Osteoblast (primary cell): ENCODE data around the gene DYNLRB1. TPM values are rescaled to one million over a fixed set of nuclear protein-coding genes. Genes with fewer than 3 reads are reported as not detected.
A peak's percentile ranks its signal among the peaks of the same experiment; 100 is the strongest.

Experiments
- DNase-seq: peaks from one replicate; pipeline ENCODE4 v3.0.0; 2011; ENCODE audit warnings: low spot score, mixed read lengths; ENCODE audit not compliant: insufficient read length; ENCODE audit errors: missing footprints
- H2AFZ ChIP-seq: 2 replicates; pipeline ENCODE4 v1.6.0; 2011; ENCODE audit warnings: mild to moderate bottlenecking, low read length
- H3K27ac ChIP-seq: 2 replicates; pipeline ENCODE4 v1.5.1; 2011; ENCODE audit warnings: mild to moderate bottlenecking, low read depth, low read length, moderate library complexity
- H3K27me3 ChIP-seq: 2 replicates; pipeline ENCODE4 v1.6.0; 2012; ENCODE audit warnings: mild to moderate bottlenecking, control low read depth, inconsistent platforms, low read length, moderate library complexity; ENCODE audit not compliant: insufficient read depth
- H3K36me3 ChIP-seq: 2 replicates; pipeline ENCODE4 v1.5.1; 2011; ENCODE audit warnings: mild to moderate bottlenecking, low read length, control low read depth, moderate library complexity; ENCODE audit not compliant: insufficient read depth
- H3K4me1 ChIP-seq: 2 replicates; pipeline ENCODE4 v1.5.1; 2011; ENCODE audit warnings: mild to moderate bottlenecking, low read length, control low read depth, moderate library complexity; ENCODE audit not compliant: insufficient read depth
- H3K4me2 ChIP-seq: 2 replicates; pipeline ENCODE4 v1.6.0; 2011; ENCODE audit warnings: mild to moderate bottlenecking, low read length; ENCODE audit not compliant: insufficient read depth
- H3K4me3 ChIP-seq: fragments of 200-600 bp; sonication (generic); 3 replicates; pipeline ENCODE4 v1.5.1; 2012; ENCODE audit warnings: mild to moderate bottlenecking, low read length, inconsistent platforms; ENCODE audit not compliant: insufficient read depth
- H3K79me2 ChIP-seq: 2 replicates; pipeline ENCODE4 v1.6.0; 2012; ENCODE audit warnings: mild to moderate bottlenecking, low read length, control low read depth, inconsistent platforms; ENCODE audit not compliant: insufficient read depth
- H3K9me3 ChIP-seq: 2 replicates; pipeline ENCODE4 v1.5.1; 2011; ENCODE audit warnings: low read depth, low read length, control low read depth
- H4K20me1 ChIP-seq: 2 replicates; pipeline ENCODE4 v1.6.0; 2012; ENCODE audit warnings: mild to moderate bottlenecking, low read length, control low read depth; ENCODE audit not compliant: insufficient read depth
- total RNA-seq: library from RNA; depleted of rRNA; stranded (reverse); fragments of >200 nt; gene quantifications from 2 replicates; pipeline ENCODE4 v1.2.3, GENCODE V29; 2012
- TF ChIP-seq, protein P1 (sequence below): IDR thresholded peaks from 2 replicates; pipeline ENCODE4 v1.5.1; 2011; ENCODE audit warnings: mild to moderate bottlenecking, low read depth, low read length, moderate library complexity; ENCODE audit errors: extremely low read depth

DYNLRB1 gene
- total RNA-seq, 1 donor = 51.0 TPM

DNA sequence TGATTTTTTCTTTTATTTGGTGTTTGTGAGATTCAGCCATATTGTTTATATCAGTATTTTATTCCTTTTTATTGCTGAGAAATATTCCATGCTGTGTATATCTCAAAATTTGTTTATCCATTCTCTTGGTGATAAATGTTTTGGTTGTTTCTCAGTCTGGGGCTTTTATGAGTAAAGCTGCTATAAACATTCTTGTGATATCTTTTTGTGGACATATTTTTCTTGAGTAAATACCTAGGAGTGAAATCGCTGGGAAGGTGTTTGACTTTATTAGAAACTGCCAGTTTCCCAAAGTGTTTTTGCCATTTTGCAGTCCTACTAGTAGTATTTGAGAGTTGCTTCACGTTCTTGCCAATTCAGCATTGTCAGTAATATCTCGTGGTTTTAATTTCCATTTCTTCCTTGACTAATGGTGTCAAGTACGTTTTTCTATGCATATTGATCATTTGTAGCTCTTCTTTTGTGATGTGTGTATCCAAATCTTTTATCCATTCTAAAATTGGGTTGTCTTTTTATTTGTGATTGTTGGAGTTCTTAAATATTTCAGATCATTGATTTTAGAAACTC, 31.1 kb upstream of the DYNLRB1 start:
- no peaks in the 10 kb centered on the region for H3K4me1 ChIP-seq
- TF ChIP-seq, protein P1, sequence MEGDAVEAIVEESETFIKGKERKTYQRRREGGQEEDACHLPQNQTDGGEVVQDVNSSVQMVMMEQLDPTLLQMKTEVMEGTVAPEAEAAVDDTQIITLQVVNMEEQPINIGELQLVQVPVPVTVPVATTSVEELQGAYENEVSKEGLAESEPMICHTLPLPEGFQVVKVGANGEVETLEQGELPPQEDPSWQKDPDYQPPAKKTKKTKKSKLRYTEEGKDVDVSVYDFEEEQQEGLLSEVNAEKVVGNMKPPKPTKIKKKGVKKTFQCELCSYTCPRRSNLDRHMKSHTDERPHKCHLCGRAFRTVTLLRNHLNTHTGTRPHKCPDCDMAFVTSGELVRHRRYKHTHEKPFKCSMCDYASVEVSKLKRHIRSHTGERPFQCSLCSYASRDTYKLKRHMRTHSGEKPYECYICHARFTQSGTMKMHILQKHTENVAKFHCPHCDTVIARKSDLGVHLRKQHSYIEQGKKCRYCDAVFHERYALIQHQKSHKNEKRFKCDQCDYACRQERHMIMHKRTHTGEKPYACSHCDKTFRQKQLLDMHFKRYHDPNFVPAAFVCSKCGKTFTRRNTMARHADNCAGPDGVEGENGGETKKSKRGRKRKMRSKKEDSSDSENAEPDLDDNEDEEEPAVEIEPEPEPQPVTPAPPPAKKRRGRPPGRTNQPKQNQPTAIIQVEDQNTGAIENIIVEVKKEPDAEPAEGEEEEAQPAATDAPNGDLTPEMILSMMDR = no peak
- peaks cover 75% of the 10 kb centered on the region for H3K36me3 ChIP-seq
- no peaks in the 10 kb centered on the region for H3K27me3 ChIP-seq
- H3K9me3 ChIP-seq = no peaks in the 10 kb centered on the region
- no peak overlapping the region for H3K27ac ChIP-seq
- no peak for DNase-seq
- H2AFZ ChIP-seq = no peak overlapping the region
- no peak overlapping the region for H3K4me2 ChIP-seq
- H3K4me3 ChIP-seq = no peak overlapping the region
- H4K20me1 ChIP-seq = peaks cover 4% of the 10 kb centered on the region
- H3K79me2 ChIP-seq = peaks cover 17% of the 10 kb centered on the region

DNA sequence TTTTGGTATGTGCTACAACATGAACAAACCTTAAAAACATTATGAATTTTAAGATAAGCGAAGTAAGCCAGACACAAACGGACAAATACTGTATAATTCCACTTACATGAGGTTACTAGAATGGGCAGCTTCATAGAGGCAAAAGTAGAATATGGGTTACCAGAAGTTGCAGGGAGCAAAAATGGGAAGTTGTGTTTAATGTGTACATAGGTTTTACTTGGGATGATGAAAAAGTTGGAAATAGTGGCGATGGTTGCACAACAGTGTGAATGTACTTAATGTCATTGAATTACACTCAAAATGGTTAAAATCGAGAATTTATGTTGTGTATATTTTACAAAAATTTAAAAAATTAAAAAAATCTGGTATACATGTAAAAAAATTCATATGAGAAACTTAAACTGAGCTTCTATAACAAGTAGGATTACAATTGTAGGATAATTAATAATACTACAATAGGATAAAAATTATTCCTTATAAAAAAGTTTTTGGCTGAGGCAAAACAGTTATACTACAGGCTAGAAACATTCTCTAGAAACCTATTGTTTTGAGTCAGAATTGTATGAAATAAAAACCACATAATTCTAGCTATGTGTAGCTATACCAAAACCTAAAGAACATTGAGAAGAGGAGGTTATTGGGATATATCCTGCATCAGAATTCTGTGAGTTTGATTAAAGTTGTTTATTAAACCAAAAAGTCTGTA, 24.8 kb upstream of the DYNLRB1 start:
- no peak for DNase-seq
- Histone ChIP-seq H3K9me3 (no peaks in the 10 kb centered on the region), H4K20me1 (peaks cover 2% of the 10 kb centered on the region), H3K27me3 (no peaks in the 10 kb centered on the region), H3K79me2 (peaks cover 41% of the 10 kb centered on the region), H3K4me3 (no peak overlapping the region), H3K4me2 (no peak overlapping the region), H3K36me3 (peaks cover 90% of the 10 kb centered on the region), H3K27ac (no peak overlapping the region), H3K4me1 (no peaks in the 10 kb centered on the region), H2AFZ (no peak overlapping the region)
- TF ChIP-seq, protein P1 = no peak

DNA sequence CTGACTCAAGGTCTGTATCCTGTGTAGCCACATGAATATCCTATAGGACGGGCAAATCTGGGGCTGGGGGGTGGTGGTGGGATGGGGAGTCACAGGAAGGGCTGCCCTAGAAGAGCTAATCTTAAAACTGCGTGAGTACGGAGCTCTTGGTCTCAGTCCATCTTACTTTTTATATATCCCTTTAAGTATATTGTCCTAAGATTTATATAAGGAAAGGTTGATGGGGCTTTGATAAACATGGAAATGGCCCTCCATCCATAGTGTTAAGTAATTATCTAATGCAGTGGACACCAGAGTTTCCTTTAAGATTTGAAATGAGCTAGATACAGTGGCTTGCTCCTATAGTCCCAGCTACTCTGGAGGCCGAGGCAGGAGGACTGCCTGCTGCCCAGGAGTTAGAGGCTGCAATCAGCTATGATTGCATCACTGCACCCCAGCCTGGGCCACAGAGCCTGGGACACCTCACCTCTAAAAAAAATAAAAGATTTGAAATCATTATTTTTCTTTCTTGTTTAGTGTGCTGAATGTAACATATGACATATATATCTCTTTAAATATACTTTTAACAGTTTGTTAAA, 24.2 kb upstream of the DYNLRB1 start:
- Histone ChIP-seq H3K36me3 (peaks cover 91% of the 10 kb centered on the region), H3K27ac (no peak overlapping the region), H2AFZ (no peak overlapping the region), H3K9me3 (no peaks in the 10 kb centered on the region), H3K4me1 (no peaks in the 10 kb centered on the region), H3K79me2 (peaks cover 45% of the 10 kb centered on the region), H3K4me2 (no peak overlapping the region), H4K20me1 (peaks cover 2% of the 10 kb centered on the region), H3K4me3 (no peak overlapping the region), H3K27me3 (no peaks in the 10 kb centered on the region)
- TF ChIP-seq, protein P1 = no peak
- peak; percentile 69 for DNase-seq

DNA sequence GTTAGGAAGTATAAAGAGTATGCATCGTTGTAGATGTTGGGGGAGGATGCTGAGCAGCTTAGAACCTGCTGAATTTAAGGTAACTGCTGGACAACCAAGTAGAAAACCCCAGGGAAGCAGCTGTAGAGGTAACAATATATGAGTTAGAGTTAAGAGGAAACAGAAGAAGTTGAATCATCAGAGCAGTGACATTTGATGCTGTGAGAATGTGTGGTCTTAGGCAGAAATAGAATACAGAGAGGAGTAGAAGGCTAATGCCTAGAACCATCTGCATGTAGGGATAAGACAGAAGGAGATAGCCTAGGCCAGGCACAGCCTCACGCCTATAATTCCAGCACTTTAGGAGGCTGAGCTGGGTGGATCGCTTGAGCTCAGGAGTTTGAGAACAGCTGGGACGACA, 22.6 kb upstream of the DYNLRB1 start:
- no peak overlapping the region for H3K4me3 ChIP-seq
- no peak for DNase-seq
- no peak overlapping the region for H2AFZ ChIP-seq
- H3K27ac ChIP-seq = no peak overlapping the region
- peaks cover 57% of the 10 kb centered on the region for H3K79me2 ChIP-seq
- H3K4me2 ChIP-seq = no peak overlapping the region
- H4K20me1 ChIP-seq = peaks cover 2% of the 10 kb centered on the region
- H3K4me1 ChIP-seq = no peaks in the 10 kb centered on the region
- H3K36me3 ChIP-seq = peaks cover 79% of the 10 kb centered on the region
- no peaks in the 10 kb centered on the region for H3K27me3 ChIP-seq
- TF ChIP-seq, protein P1 = no peak
- no peaks in the 10 kb centered on the region for H3K9me3 ChIP-seq
